SK-N-SH treated with all-trans-retinoic acid at 6 μM for 48 hours (cell line): ENCODE data around the gene PRR18.

Source experiments
- ATAC-seq: fragments of 200-7000 bp; cut with Tn5 transposase; 3 replicates; pipeline ENCODE4 v1.9.1; 2020; ENCODE audit warnings: mild to moderate bottlenecking, moderate library complexity
- ARNTL ChIP-seq: fragments of 450-650 bp; formaldehyde crosslinking; IDR thresholded peaks from 2 replicates; pipeline ENCODE4 v1.5.0; 2020; ENCODE audit warnings: low read depth, mild to moderate bottlenecking, moderate library complexity, borderline replicate concordance
- BACH2 ChIP-seq: fragments of 250-450 bp; sonication (Bioruptor Pico); IDR thresholded peaks from 2 replicates; pipeline ENCODE4 v1.9.0; 2021; ENCODE audit warnings: mild to moderate bottlenecking, borderline replicate concordance
- CREB5 ChIP-seq: fragments of 250-450 bp; sonication (Bioruptor Pico); IDR thresholded peaks from 2 replicates; pipeline ENCODE4 v1.5.1; 2020; ENCODE audit warnings: low read depth, mild to moderate bottlenecking, moderate library complexity
- CSDC2 ChIP-seq: fragments of 250-450 bp; sonication (Bioruptor Pico); IDR thresholded peaks from 2 replicates; pipeline ENCODE4 v1.5.0; 2020; ENCODE audit warnings: mild to moderate bottlenecking, moderate library complexity
- CSRNP3 ChIP-seq: fragments of 250-450 bp; sonication (Bioruptor Pico); IDR thresholded peaks from 2 replicates; pipeline ENCODE4 v1.5.1; 2021; ENCODE audit warnings: mild to moderate bottlenecking, moderate library complexity
- ESRRG ChIP-seq: fragments of 250-450 bp; sonication (Bioruptor Pico); IDR thresholded peaks from 2 replicates; pipeline ENCODE4 v1.6.1; 2021; ENCODE audit warnings: mild to moderate bottlenecking
- GLIS3 ChIP-seq: fragments of 250-450 bp; sonication (Bioruptor Pico); IDR thresholded peaks from 2 replicates; pipeline ENCODE4 v1.5.0; 2020; ENCODE audit warnings: mild to moderate bottlenecking, moderate library complexity
- ISL1 ChIP-seq: fragments of 250-450 bp; sonication (Bioruptor Pico); IDR thresholded peaks from 2 replicates; pipeline ENCODE4 v2.1.2; 2022; ENCODE audit warnings: mild to moderate bottlenecking, moderate library complexity
- OSR1 ChIP-seq: fragments of 250-450 bp; sonication (Bioruptor Pico); IDR thresholded peaks from 2 replicates; pipeline ENCODE4 v1.8.0; 2022; ENCODE audit warnings: moderate library complexity, mild to moderate bottlenecking, inconsistent platforms
- PATZ1 ChIP-seq: fragments of 250-450 bp; sonication (Bioruptor Pico); IDR thresholded peaks from 2 replicates; pipeline ENCODE4 v1.8.0; 2020; ENCODE audit warnings: mild to moderate bottlenecking, moderate library complexity, borderline replicate concordance
- POU6F1 ChIP-seq: fragments of 250-450 bp; sonication (Bioruptor Pico); IDR thresholded peaks from 2 replicates; pipeline ENCODE4 v1.8.0; 2021; ENCODE audit warnings: low read depth, mild to moderate bottlenecking, moderate library complexity, borderline replicate concordance
- PPARA ChIP-seq: fragments of 250-450 bp; sonication (Bioruptor Pico); IDR thresholded peaks from 2 replicates; pipeline ENCODE4 v1.5.0; 2020; ENCODE audit warnings: mild to moderate bottlenecking, borderline replicate concordance
- RARB ChIP-seq: fragments of 250-450 bp; sonication (Bioruptor Pico); IDR thresholded peaks from 2 replicates; pipeline ENCODE4 v1.8.0; 2021; ENCODE audit warnings: mild to moderate bottlenecking, moderate library complexity
- SNAI2 ChIP-seq: fragments of 250-450 bp; sonication (Bioruptor Pico); IDR thresholded peaks from 2 replicates; pipeline ENCODE4 v1.5.0; 2020; ENCODE audit warnings: mild to moderate bottlenecking, moderate library complexity
- TCF4 ChIP-seq: fragments of 250-450 bp; sonication (Bioruptor Pico); IDR thresholded peaks from 2 replicates; pipeline ENCODE4 v1.8.0; 2021; ENCODE audit warnings: mild to moderate bottlenecking, moderate library complexity, borderline replicate concordance
- TOX ChIP-seq: fragments of 250-450 bp; sonication (Bioruptor Pico); IDR thresholded peaks from 2 replicates; pipeline ENCODE4 v1.8.0; 2021; ENCODE audit warnings: mild to moderate bottlenecking, moderate library complexity, borderline replicate concordance
- ZC3H10 ChIP-seq: fragments of 250-450 bp; sonication (Bioruptor Pico); IDR thresholded peaks from 2 replicates; pipeline ENCODE4 v1.5.1; 2021; ENCODE audit warnings: mild to moderate bottlenecking, moderate library complexity
- ZFP3 ChIP-seq: fragments of 250-450 bp; sonication (Bioruptor Pico); IDR thresholded peaks from 2 replicates; pipeline ENCODE4 v1.5.0; 2020; ENCODE audit warnings: mild to moderate bottlenecking, moderate library complexity
- ZFP30 ChIP-seq: fragments of 450-650 bp; formaldehyde crosslinking; IDR thresholded peaks from 2 replicates; pipeline ENCODE4 v1.5.0; 2022; ENCODE audit warnings: mild to moderate bottlenecking, moderate library complexity
- ZNF565 ChIP-seq: fragments of 450-650 bp; formaldehyde crosslinking; conservative IDR thresholded peaks from 2 replicates; pipeline ENCODE4 v1.5.0; 2020; ENCODE audit warnings: low read depth, mild to moderate bottlenecking, moderate library complexity
- ZNF70 ChIP-seq: fragments of 450-650 bp; formaldehyde crosslinking; IDR thresholded peaks from 2 replicates; pipeline ENCODE4 v1.5.0; 2020; ENCODE audit warnings: mild to moderate bottlenecking, moderate library complexity
- ZNF8 ChIP-seq: fragments of 450-650 bp; formaldehyde crosslinking; IDR thresholded peaks from 2 replicates; pipeline ENCODE4 v1.5.0; 2020; ENCODE audit warnings: mild to moderate bottlenecking, moderate library complexity

PRR18 gene

GRCh38 chr6:166335378-166336302, 27.4 kb upstream of the PRR18 start:
- ATAC-seq = no peak
- no peak for TF ChIP-seq ESRRG (CRISPR knock-in tag)
- TF ChIP-seq OSR1 (CRISPR knock-in tag) = no peak

- ATAC-seq = no peak
- TF ChIP-seq CSDC2 (CRISPR knock-in tag) (no peak), SNAI2 (no peak), TOX (no peak), POU6F1 (CRISPR knock-in tag) (no peak), ISL1 (no peak), ZNF565 (CRISPR knock-in tag) (no peak), PATZ1 (CRISPR knock-in tag) (no peak), TCF4 (CRISPR knock-in tag) (no peak), ARNTL (CRISPR knock-in tag) (no peak), ZNF8 (CRISPR knock-in tag) (no peak), CSRNP3 (CRISPR knock-in tag) (no peak), ZNF70 (CRISPR knock-in tag) (no peak), ZFP3 (no peak), OSR1 (CRISPR knock-in tag) (no peak), BACH2 (CRISPR knock-in tag) (no peak), CREB5 (CRISPR knock-in tag) (no peak)
Measured at GRCh38 chr6:166334878-166335277, 26.7 kb upstream of the PRR18 start.

GRCh38 chr6:166333172-166333995, 25.2 kb upstream of the PRR18 start:
- no peak for ATAC-seq
- no peak for TF ChIP-seq RARB (CRISPR knock-in tag)
- TF ChIP-seq ZFP30 = no peak
- TF ChIP-seq PPARA (CRISPR knock-in tag) = no peak
- TF ChIP-seq POU6F1 (CRISPR knock-in tag) = no peak
- TF ChIP-seq CSDC2 (CRISPR knock-in tag) = no peak
- no peak for TF ChIP-seq TOX
- TF ChIP-seq TCF4 (CRISPR knock-in tag) = no peak
- no peak for TF ChIP-seq ESRRG (CRISPR knock-in tag)
- TF ChIP-seq CSRNP3 (CRISPR knock-in tag) = no peak
- no peak for TF ChIP-seq GLIS3 (CRISPR knock-in tag)
- no peak for TF ChIP-seq ZNF565 (CRISPR knock-in tag)
- no peak for TF ChIP-seq ZC3H10 (CRISPR knock-in tag)
- TF ChIP-seq ZNF70 (CRISPR knock-in tag) = no peak
- TF ChIP-seq ARNTL (CRISPR knock-in tag) = no peak
- TF ChIP-seq ZFP3 = no peak
- TF ChIP-seq BACH2 (CRISPR knock-in tag) = no peak
- no peak for TF ChIP-seq SNAI2
